Activated CD4-positive, alpha-beta T cell treated with anti-CD3 and anti-CD28 coated beads for 36 hours (primary cell): ENCODE results near the gene MOSPD2. TPM values are rescaled to one million over a fixed set of nuclear protein-coding genes. Genes with fewer than 3 reads are reported as not detected.

Experiments used
- ATAC-seq: fragments of 200-7000 bp; cut with Tn5 transposase; one replicate; pipeline ENCODE4 v1.10.0; 2021; ENCODE audit warnings: mild to moderate bottlenecking, moderate library complexity
- CTCF ChIA-PET: fragments of 350-600 bp; sonication (Branson Sonifier 250); formaldehyde crosslinking; loops from one replicate; lab custom pipeline; 2021; ENCODE audit warnings: antibody characterized with exemption; lab: Charles Lee
- POLR2A ChIA-PET: fragments of 350-600 bp; sonication (Branson Sonifier 250); formaldehyde crosslinking; loops from one replicate; lab custom pipeline; 2021; ENCODE audit warnings: antibody characterized with exemption, inconsistent platforms; lab: Charles Lee
- DNase-seq: peaks from one replicate; pipeline ENCODE4 v3.0.0-alpha.2; 2020
- H3K27ac Mint-ChIP-seq: one replicate; pipeline ENCODE4 v1.8.0; 2021; ENCODE audit warnings: mixed read lengths
- H3K27me3 Mint-ChIP-seq: one replicate; pipeline ENCODE4 v1.8.0; 2021; ENCODE audit warnings: mixed read lengths
- H3K36me3 Mint-ChIP-seq: one replicate; pipeline ENCODE4 v1.8.0; 2021; ENCODE audit warnings: low read depth, mixed read lengths
- H3K4me1 Mint-ChIP-seq: one replicate; pipeline ENCODE4 v1.8.0; 2021; ENCODE audit warnings: mixed read lengths
- H3K4me3 Mint-ChIP-seq: one replicate; pipeline ENCODE4 v1.8.0; 2021; ENCODE audit warnings: mild to moderate bottlenecking, moderate library complexity, mixed read lengths
- H3K9me3 Mint-ChIP-seq: one replicate; pipeline ENCODE4 v1.8.0; 2021; ENCODE audit warnings: low read depth, mixed read lengths
- intact Hi-C, 2 experiments: fragments of 100-400 bp; cut with DNase I in 1 of 2; cut with micrococcal nuclease in 1 of 2; formaldehyde crosslinking; loops; one replicate each; pipeline versions ENCODE4 v1.14.2 to v1.15.1; 2022 to 2024; cut with DNase I, micrococcal nuclease
- total RNA-seq, 2 experiments: library from RNA; stranded (reverse); gene quantifications; one replicate each; pipeline ENCODE4 v1.2.3, GENCODE V29; 2021

Gene MOSPD2
- total RNA-seq, 2 experiments from 2014 or later: 18.9 to 24.5 TPM

DNA sequence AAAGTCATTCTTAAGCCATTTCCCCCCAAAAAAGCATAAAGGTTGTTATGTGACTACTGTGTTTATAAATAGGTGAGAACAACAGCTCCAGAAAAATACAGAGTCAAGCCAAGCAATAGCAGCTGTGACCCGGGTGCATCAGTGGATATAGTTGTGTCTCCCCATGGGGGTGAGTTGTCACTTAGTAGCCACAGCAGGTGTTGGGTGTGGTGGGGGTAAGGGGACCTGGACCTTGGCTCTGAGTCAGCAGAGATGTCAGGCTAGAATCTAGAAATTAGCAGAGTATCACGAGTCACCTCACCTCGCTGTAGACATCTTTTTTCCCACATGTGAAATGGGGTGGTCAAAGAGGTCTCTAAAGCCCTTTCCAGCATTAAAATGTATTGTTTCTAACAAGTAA is 42.4 kb downstream of the MOSPD2 start:
- CTCF ChIA-PET: no interaction called here
- Mint-ChIP-seq H3K4me1 (no peaks in the 10 kb centered on the region), H3K27ac (no peak overlapping the region), H3K4me3 (no peak overlapping the region), H3K27me3 (no peaks in the 10 kb centered on the region), H3K9me3 (no peaks in the 10 kb centered on the region), H3K36me3 (peaks cover 21% of the 10 kb centered on the region)
- ATAC-seq (no peak), DNase-seq (no peak)
- intact Hi-C loops: no loop called here
- POLR2A ChIA-PET: no interaction called here

DNA sequence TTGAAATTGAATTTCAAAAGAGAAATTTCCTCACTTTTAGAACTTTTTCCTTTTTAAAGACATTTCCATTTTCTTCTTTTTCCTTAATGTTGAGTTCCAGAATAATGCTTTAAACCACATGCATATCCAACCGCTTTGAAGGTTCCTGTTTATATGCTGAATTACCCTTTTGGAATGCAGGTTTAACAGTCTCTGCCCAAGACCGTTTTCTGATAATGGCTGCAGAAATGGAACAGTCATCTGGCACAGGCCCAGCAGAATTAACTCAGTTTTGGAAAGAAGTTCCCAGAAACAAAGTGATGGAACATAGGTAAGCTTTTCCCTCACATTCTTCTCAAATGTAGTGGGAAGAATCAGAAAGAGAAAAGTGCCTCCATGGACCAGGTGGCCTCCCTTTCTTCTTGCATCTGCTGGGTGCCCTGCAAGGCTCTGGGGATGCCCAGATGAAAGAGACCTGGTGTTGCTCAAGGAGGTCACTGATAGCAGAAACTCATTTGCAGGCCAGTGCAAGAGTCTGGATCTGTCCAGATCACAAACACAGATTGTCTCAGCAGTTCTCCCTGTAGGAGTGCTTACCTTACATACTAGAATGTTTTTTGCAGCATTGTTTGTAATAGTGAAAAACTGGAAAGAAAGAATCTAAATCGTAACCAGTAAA is 42.9 kb downstream of the MOSPD2 start:
- ChIA-PET CTCF (no interaction called here), POLR2A (no interaction called here)

DNA sequence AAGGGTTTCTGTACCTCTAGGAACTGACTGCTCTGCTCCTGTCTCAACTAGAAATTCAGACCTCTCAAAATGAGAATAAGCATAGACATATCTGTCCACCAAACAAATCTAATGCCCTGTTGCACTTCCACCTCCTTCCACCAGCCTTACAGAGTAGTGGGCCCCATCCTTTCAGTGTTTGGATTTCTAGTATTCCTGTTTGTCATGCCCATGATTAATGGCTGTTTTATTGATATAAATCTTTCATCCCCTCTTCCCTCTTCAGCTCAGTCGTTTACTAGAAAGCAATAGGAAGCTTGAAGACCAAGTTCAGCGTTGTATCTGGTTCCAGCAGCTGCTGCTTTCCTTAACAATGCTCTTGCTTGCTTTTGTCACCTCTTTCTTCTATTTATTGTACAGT is 46.2 kb downstream of the MOSPD2 start:
- no peak overlapping the region for H3K27ac Mint-ChIP-seq
- ATAC-seq: no peak
- no peaks in the 10 kb centered on the region for H3K27me3 Mint-ChIP-seq
- no peak overlapping the region for H3K4me3 Mint-ChIP-seq
- CTCF ChIA-PET: no interaction called here
- H3K4me1 Mint-ChIP-seq: no peaks in the 10 kb centered on the region
- intact Hi-C loops: no loop called here
- H3K9me3 Mint-ChIP-seq: no peaks in the 10 kb centered on the region
- POLR2A ChIA-PET: no interaction called here
- peaks cover 16% of the 10 kb centered on the region for H3K36me3 Mint-ChIP-seq
- DNase-seq: no peak

More for the DNA sequence above, 42.9 kb downstream of the MOSPD2 start:
- no peak for ATAC-seq
- no peaks in the 10 kb centered on the region for H3K4me1 Mint-ChIP-seq
- peaks cover 21% of the 10 kb centered on the region for H3K36me3 Mint-ChIP-seq
- H3K27ac Mint-ChIP-seq: no peak overlapping the region
- no peak for DNase-seq
- no peaks in the 10 kb centered on the region for H3K27me3 Mint-ChIP-seq
- intact Hi-C loops: no loop called here
- no peaks in the 10 kb centered on the region for H3K9me3 Mint-ChIP-seq
- no peak overlapping the region for H3K4me3 Mint-ChIP-seq

DNA sequence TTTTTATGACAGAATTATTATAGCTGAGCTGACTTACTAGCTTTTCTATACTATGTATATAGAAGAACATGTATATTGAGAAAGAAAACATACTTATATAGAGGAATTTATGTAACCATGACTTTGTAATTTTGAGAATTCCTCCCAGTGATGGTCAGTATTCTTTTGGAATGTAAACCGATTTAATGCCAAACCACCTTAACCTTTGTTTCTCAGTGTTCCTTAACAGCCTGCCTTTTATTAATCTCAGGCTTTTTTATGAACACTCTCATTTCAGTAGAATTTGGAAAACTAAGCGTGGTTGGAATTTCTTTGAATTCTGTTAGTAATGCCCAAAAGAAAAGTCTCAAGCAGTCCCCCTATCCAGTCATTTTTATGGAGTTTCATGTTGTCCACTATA is 47.0 kb downstream of the MOSPD2 start:
- Mint-ChIP-seq H3K4me1 (no peaks in the 10 kb centered on the region), H3K27me3 (no peaks in the 10 kb centered on the region), H3K36me3 (peaks cover 16% of the 10 kb centered on the region), H3K4me3 (no peak overlapping the region), H3K9me3 (no peaks in the 10 kb centered on the region), H3K27ac (no peak overlapping the region)
- no peak for ATAC-seq
- ChIA-PET CTCF (no interaction called here), POLR2A (no interaction called here)
- intact Hi-C loops: no loop called here
- DNase-seq: no peak

DNA sequence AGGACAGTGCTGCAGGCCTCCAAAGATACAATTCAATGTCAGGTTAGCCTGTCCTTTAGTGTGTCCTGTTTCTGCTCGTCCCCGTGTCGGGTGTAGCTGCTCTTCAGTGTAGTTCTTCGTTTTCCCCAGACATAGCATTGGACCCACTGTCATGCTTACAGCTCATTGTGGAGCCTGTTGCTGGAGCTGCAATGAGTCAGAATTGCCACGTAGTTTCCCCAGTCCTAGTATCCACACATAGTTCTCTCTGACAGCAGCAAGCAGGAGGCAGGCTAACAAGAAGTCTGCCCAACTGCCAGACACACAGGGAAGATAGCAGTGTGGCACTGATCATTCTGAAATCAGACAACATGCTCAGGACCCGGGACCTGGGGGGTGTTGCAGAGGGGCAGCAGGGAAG is 49.2 kb downstream of the MOSPD2 start:
- DNase-seq (peak; percentile 10), ATAC-seq (peak; percentile 57)
- Mint-ChIP-seq H3K27ac (no peak overlapping the region), H3K27me3 (no peaks in the 10 kb centered on the region), H3K36me3 (peaks cover 8% of the 10 kb centered on the region), H3K4me1 (no peaks in the 10 kb centered on the region), H3K9me3 (no peaks in the 10 kb centered on the region), H3K4me3 (no peak overlapping the region)
- POLR2A ChIA-PET: no interaction called here
- intact Hi-C loops: no loop called here
- CTCF ChIA-PET: no interaction called here

DNA sequence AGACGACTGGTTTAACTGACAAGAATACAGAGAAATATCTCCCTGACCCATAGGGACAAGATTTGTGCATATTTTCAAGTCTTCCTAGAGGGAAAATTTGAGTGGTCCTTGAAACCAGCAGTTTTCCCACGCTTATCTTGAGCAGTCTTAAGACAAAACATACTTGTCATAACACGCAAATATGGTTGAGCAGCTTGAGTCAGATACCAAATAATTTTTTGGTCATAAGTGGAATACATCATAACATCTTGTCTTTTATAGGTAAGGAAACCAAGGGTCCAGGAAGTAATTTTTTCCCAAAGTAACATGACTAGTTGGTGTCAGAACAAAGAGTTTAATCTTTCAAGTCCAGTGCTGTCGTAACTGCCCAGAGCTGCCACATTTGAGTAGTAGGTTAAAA is 50.5 kb downstream of the MOSPD2 start:
- Mint-ChIP-seq H3K4me3 (no peak overlapping the region), H3K27ac (no peak overlapping the region), H3K36me3 (peaks cover 4% of the 10 kb centered on the region), H3K27me3 (no peaks in the 10 kb centered on the region), H3K4me1 (no peaks in the 10 kb centered on the region), H3K9me3 (no peaks in the 10 kb centered on the region)
- DNase-seq (no peak), ATAC-seq (no peak)
- POLR2A ChIA-PET: no interaction called here
- intact Hi-C loops: no loop called here
- CTCF ChIA-PET: no interaction called here

DNA sequence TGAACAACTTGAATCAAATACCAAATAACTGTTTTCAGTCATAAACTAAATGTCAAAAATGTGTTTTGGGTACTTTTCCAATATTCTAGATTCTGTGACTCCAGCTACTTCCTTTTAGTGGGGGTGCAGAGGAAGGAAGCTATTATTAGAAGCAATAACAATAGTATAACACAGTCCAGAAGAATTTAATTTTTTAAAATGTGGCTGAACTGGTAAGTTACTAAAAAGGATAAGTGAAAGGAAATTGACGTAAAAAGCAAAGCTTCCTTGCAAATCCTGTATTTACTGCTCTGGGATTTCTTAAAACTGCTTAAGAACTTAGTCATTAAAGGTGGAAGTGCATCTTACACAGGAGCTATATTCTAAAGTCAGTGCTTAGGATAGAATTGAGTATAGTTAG is 53.2 kb downstream of the MOSPD2 start:
- ChIA-PET CTCF (interaction anchor here (0.6 kb wide), 1 partner anchor 840 kb away, joined by 3 read pairs; no protein-coding TSS in a partner anchor), POLR2A (no interaction called here)
- Mint-ChIP-seq H3K36me3 (no peaks in the 10 kb centered on the region), H3K4me1 (no peaks in the 10 kb centered on the region), H3K9me3 (no peaks in the 10 kb centered on the region), H3K27ac (no peak overlapping the region), H3K27me3 (no peaks in the 10 kb centered on the region), H3K4me3 (no peak overlapping the region)
- intact Hi-C loops: no loop called here
- ATAC-seq: no peak
- DNase-seq: no peak

DNA sequence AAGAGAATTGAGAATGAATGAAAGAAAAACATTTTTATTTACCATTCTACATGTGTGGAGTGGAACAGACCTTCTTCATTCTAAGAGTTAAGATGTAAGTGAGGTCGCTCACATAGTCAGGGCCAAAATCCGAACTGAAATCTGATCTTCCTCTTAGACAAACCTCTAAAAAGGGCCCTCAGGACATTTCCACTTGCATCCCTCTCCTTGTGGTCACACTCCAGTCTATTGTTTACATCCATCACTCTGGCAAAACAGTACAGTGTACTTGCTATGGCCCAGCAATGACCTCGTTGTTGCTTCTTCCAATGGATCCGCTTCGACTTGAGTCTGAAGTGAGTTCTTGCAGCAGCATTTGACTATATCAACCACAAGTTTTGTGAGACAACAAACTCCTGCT is 54.2 kb downstream of the MOSPD2 start:
- Mint-ChIP-seq H3K4me1 (no peaks in the 10 kb centered on the region), H3K4me3 (no peak overlapping the region), H3K36me3 (no peaks in the 10 kb centered on the region), H3K27me3 (no peaks in the 10 kb centered on the region), H3K9me3 (no peaks in the 10 kb centered on the region), H3K27ac (no peak overlapping the region)
- POLR2A ChIA-PET: no interaction called here
- DNase-seq (no peak), ATAC-seq (no peak)
- intact Hi-C loops: no loop called here
- CTCF ChIA-PET: no interaction called here

DNA sequence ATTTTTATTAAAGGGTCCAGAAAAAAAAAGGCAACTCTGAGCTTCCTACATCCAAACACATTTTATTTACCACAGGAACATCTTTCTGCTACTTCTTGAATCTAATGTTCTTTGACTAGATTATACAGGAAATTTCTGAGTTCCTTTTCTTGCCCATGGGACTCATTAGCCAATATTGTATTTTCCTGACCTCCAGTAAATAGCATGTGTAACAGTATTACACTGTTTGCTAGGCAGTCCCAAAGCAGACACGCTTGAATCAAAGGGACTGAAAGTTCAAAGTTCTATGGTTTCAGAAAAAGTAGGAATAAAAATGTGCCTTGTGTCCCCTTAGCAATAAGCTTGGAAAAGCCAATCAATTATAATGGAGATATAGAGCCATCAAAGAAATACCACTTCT is 57.4 kb downstream of the MOSPD2 start:
- H3K9me3 Mint-ChIP-seq: no peaks in the 10 kb centered on the region

DNA sequence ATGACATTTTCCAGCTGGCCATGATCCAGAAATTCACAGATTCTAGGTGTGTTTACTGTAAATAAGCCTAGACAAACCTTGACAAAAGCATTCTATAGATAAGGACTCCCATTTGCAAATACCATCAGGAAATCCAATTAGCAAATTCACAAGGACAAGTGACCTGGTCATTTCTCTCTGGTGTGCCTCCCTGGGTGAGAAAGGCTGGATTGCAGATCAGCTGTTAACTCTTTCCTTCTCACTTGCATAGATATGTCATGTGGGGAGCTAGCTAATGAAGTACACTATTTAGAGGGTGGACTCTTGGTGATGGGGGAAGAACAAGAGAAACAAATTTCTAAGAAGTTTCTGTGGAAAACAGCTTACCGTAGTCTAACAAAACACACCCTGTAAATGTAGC is 58.9 kb downstream of the MOSPD2 start:
- Mint-ChIP-seq H3K27me3 (no peaks in the 10 kb centered on the region), H3K27ac (no peak overlapping the region), H3K4me3 (no peak overlapping the region), H3K36me3 (no peaks in the 10 kb centered on the region), H3K9me3 (no peaks in the 10 kb centered on the region), H3K4me1 (no peaks in the 10 kb centered on the region)
- CTCF ChIA-PET: no interaction called here
- intact Hi-C loops: no loop called here
- ATAC-seq (no peak), DNase-seq (no peak)
- POLR2A ChIA-PET: no interaction called here

More for the DNA sequence above, 57.4 kb downstream of the MOSPD2 start:
- no peaks in the 10 kb centered on the region for H3K4me1 Mint-ChIP-seq
- no peaks in the 10 kb centered on the region for H3K36me3 Mint-ChIP-seq
- H3K27me3 Mint-ChIP-seq: no peaks in the 10 kb centered on the region
- ChIA-PET CTCF (no interaction called here), POLR2A (no interaction called here)
- no peak overlapping the region for H3K4me3 Mint-ChIP-seq
- H3K27ac Mint-ChIP-seq: no peak overlapping the region
- DNase-seq: no peak
- ATAC-seq: no peak
- intact Hi-C loops: no loop called here

DNA sequence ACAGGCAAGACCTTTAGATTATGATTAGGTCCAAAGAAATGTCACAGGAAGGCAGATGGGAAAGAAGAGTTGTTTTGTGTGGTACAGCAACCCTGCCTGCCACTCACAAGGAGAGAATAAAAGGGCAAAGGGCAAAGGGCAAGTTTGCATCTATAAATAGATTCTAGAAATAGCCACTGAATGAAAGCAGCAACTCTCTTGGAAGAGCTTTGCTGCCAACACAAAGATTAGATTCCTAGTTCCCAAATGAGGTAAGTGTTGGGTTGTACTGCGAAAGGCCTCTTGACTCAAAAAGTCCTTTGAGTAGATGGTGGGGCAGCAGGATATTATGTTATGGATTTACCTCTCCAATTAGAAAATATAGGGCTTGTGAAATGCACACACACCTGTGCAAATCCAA is 61.2 kb downstream of the MOSPD2 start:
- H3K27me3 Mint-ChIP-seq: no peaks in the 10 kb centered on the region
- ATAC-seq: no peak
- H3K27ac Mint-ChIP-seq: no peak overlapping the region
- no peak overlapping the region for H3K4me3 Mint-ChIP-seq
- DNase-seq: no peak
- no peaks in the 10 kb centered on the region for H3K36me3 Mint-ChIP-seq
- intact Hi-C loops: no loop called here
- H3K4me1 Mint-ChIP-seq: no peaks in the 10 kb centered on the region
- POLR2A ChIA-PET: no interaction called here
- CTCF ChIA-PET: no interaction called here
- no peaks in the 10 kb centered on the region for H3K9me3 Mint-ChIP-seq

DNA sequence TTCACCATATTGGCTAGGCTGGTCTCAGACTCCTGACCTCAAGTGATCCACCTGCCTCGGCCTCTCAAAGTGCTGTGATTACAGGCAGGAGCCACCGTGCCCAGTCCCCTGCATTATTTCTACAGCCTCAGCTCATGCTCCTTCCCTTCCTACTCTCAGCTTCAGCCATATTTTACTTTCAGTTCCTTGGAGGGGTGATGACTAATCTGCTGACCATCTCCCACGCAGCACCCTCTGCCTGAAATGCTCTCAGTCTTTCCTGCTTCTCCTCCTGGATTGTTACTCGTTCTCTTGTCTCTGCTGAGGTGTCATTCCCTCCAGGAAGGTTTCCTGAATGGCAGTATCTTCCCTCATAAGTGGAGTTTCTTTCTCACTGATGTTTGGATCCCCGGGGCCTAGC is 63.3 kb downstream of the MOSPD2 start:
- no peaks in the 10 kb centered on the region for H3K36me3 Mint-ChIP-seq
- ChIA-PET CTCF (no interaction called here), POLR2A (no interaction called here)
- no peaks in the 10 kb centered on the region for H3K27me3 Mint-ChIP-seq
- no peaks in the 10 kb centered on the region for H3K9me3 Mint-ChIP-seq
- no peak overlapping the region for H3K27ac Mint-ChIP-seq
- H3K4me1 Mint-ChIP-seq: no peaks in the 10 kb centered on the region
- H3K4me3 Mint-ChIP-seq: no peak overlapping the region
- intact Hi-C loops: no loop called here
- no peak for DNase-seq
- no peak for ATAC-seq

DNA sequence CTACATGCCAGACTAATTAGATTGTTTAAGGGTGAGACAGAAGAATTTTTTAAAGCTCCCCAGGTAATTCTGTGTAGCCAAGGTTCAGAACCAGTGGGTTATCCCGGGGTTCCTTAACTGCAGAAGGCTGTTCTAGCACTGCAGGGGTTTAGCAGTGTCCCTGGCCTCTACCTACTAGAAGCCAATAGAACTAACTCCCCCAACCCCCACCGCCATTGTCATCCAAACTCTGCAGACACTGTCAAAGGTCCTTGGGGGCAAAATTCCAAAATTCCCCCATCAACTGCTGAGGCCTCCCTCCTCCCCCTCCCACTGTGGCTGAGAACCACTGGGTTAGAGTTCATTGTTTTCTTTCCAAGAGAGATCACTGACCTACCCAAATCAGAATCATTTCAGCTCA is 66.4 kb downstream of the MOSPD2 start:
- no peaks in the 10 kb centered on the region for H3K36me3 Mint-ChIP-seq

More for the DNA sequence above, 66.4 kb downstream of the MOSPD2 start:
- Mint-ChIP-seq H3K27ac (no peak overlapping the region), H3K4me1 (no peaks in the 10 kb centered on the region), H3K9me3 (no peaks in the 10 kb centered on the region), H3K27me3 (no peaks in the 10 kb centered on the region), H3K4me3 (no peak overlapping the region)
- ATAC-seq: no peak
- intact Hi-C loops: no loop called here
- no peak for DNase-seq
- CTCF ChIA-PET: no interaction called here
- POLR2A ChIA-PET: no interaction called here
